ENCODE measurements around the gene CASP8AP2. TPM values are rescaled to one million over a fixed set of nuclear protein-coding genes. Genes with fewer than 3 reads are reported as not detected.

Gene CASP8AP2
- total RNA-seq, 1 experiment from 2014 or later: 24.3 TPM

GRCh38 chr6:89917216-89917615 is 87.5 kb downstream of the CASP8AP2 start:
- DNase-seq: no peak
- H3K9me3 Mint-ChIP-seq (ENCODE audit: low read depth, unreplicated experiment): no peaks in the 10 kb centered on the region
- no peaks in the 10 kb centered on the region for H3K4me1 Mint-ChIP-seq (ENCODE audit: low read depth, unreplicated experiment)
- no TSS peak for BruUV-seq (replicated peaks)
- no peak overlapping the region for H3K27ac Mint-ChIP-seq (ENCODE audit: unreplicated experiment)
- no peak overlapping the region for H3K4me3 Mint-ChIP-seq (ENCODE audit: low read depth, unreplicated experiment)
- no peak for TF ChIP-seq CTCF (IDR thresholded peaks at IDR 0.05; ENCODE audit: unreplicated experiment)
- intact Hi-C loops (cut with micrococcal nuclease; ENCODE audit: unreplicated experiment): no loop called here
- H3K36me3 Mint-ChIP-seq (ENCODE audit: insufficient read depth, unreplicated experiment): no peaks in the 10 kb centered on the region
- CTCF ChIA-PET: no interaction called here
- no peaks in the 10 kb centered on the region for H3K27me3 Mint-ChIP-seq (ENCODE audit: unreplicated experiment)

- H3K9me3 Mint-ChIP-seq (ENCODE audit: low read depth, unreplicated experiment): no peaks in the 10 kb centered on the region
- CTCF ChIA-PET: no interaction called here
- BruUV-seq (replicated peaks): no TSS peak
- no peaks in the 10 kb centered on the region for H3K4me1 Mint-ChIP-seq (ENCODE audit: low read depth, unreplicated experiment)
- TF ChIP-seq CTCF (IDR thresholded peaks at IDR 0.05; ENCODE audit: unreplicated experiment): no peak
- no peak overlapping the region for H3K4me3 Mint-ChIP-seq (ENCODE audit: low read depth, unreplicated experiment)
- no peaks in the 10 kb centered on the region for H3K27me3 Mint-ChIP-seq (ENCODE audit: unreplicated experiment)
- no peak for DNase-seq
- no peaks in the 10 kb centered on the region for H3K36me3 Mint-ChIP-seq (ENCODE audit: insufficient read depth, unreplicated experiment)
- intact Hi-C loops (cut with micrococcal nuclease; ENCODE audit: unreplicated experiment): no loop called here
- no peak overlapping the region for H3K27ac Mint-ChIP-seq (ENCODE audit: unreplicated experiment)
Observed at GRCh38 chr6:89917801-89918366, 88.2 kb downstream of the CASP8AP2 start.

Other genes with a start within 250 kb of the CASP8AP2 start
- 36.8 and 37.6 TPM in 2 replicates for gene LYRM2, start 191.1 kb upstream of the CASP8AP2 start, total RNA-seq (2022)
- 50.0 and 54.0 TPM in 2 replicates for gene MDN1, start 10.1 kb upstream of the CASP8AP2 start, total RNA-seq (2022)
- gene GJA10, start 64.6 kb downstream of the CASP8AP2 start, total RNA-seq (2022): not detected in 2 replicates

All from Calu3 (cell line).